Right lobe of liver (tissue), 4 donors: ENCODE measurements around the gene ECI1.

Experiments used
- CTCF ChIP-seq, 4 donors: fragments of 200-600 bp in 3 of 4; fragments of 450-650 bp in 1 of 4; IDR thresholded peaks; one replicate each; pipeline versions ENCODE4 v1.5.1 to v1.8.0; 2016 to 2022; ENCODE audit warnings: antibody characterized with exemption in 4 of 4, mild to moderate bottlenecking in 2 of 4
- POLR2A ChIP-seq: fragments of 450-650 bp; IDR thresholded peaks from one replicate; pipeline ENCODE4 v1.6.1; 2017; ENCODE audit warnings: antibody characterized with exemption, mild to moderate bottlenecking
- donor health status: DM: no; HTN: no; CAD: no.
- donor health status: DM: no; HTN: no; CAD: no.
- donor health status: DM: no; HTN: yes; CAD: no.

- TF ChIP-seq CTCF (IDR thresholded peaks at IDR 0.05) (no peak), POLR2A (no peak)
Measured at GRCh38 chr16:2299915-2300192, 48.5 kb upstream of the ECI1 start.
